MM.1S (cell line): ENCODE measurements around the gene SLC16A12.

Source experiments
- DNase-seq: peaks from one replicate; pipeline ENCODE4 v3.0.0-alpha.2; 2015
- H2AFZ ChIP-seq: fragments of 300-600 bp; sonication (generic); 2 replicates; pipeline ENCODE4 v1.6.0; 2016; ENCODE audit warnings: antibody characterized with exemption, low read length
- H3F3A ChIP-seq: fragments of 300-600 bp; sonication (generic); 2 replicates; pipeline ENCODE4 v1.6.1; 2016; ENCODE audit warnings: mild to moderate bottlenecking, antibody characterized with exemption, low read length, moderate library complexity, mixed read lengths; ENCODE audit not compliant: insufficient read depth
- H3K27ac ChIP-seq: fragments of 300-600 bp; sonication (generic); 2 replicates; pipeline ENCODE4 v1.5.1; 2016; ENCODE audit warnings: mild to moderate bottlenecking, low read length
- H3K27me3 ChIP-seq: fragments of 300-600 bp; sonication (generic); replicated peaks from 2 replicates; pipeline ENCODE4 v1.6.0; 2016; ENCODE audit warnings: low read length; ENCODE audit not compliant: insufficient read depth
- H3K36me3 ChIP-seq: fragments of 300-600 bp; sonication (generic); replicated peaks from 2 replicates; pipeline ENCODE4 v1.6.1; 2016; ENCODE audit warnings: mild to moderate bottlenecking, low read length, mixed read lengths; ENCODE audit not compliant: insufficient read depth
- H3K4me1 ChIP-seq: fragments of 300-600 bp; sonication (generic); 2 replicates; pipeline ENCODE4 v1.6.1; 2016; ENCODE audit warnings: low read length, mixed read lengths
- H3K4me2 ChIP-seq: fragments of 300-600 bp; sonication (generic); 2 replicates; pipeline ENCODE4 v1.6.0; 2016; ENCODE audit warnings: low read depth, low read length
- H3K4me3 ChIP-seq: fragments of 300-600 bp; sonication (generic); 2 replicates; pipeline ENCODE4 v1.5.1; 2016; ENCODE audit warnings: low read length, mixed read lengths
- H3K79me2 ChIP-seq: fragments of 300-600 bp; sonication (generic); 2 replicates; pipeline ENCODE4 v1.6.1; 2016; ENCODE audit warnings: mixed run types, low read length, mixed read lengths
- H3K9ac ChIP-seq: fragments of 300-600 bp; sonication (generic); 2 replicates; pipeline ENCODE4 v1.6.1; 2016; ENCODE audit warnings: low read length, mixed read lengths
- H3K9me2 ChIP-seq: fragments of 300-600 bp; sonication (generic); replicated peaks from 2 replicates; pipeline ENCODE4 v1.6.1; 2016; ENCODE audit warnings: mild to moderate bottlenecking, low read length, mixed read lengths; ENCODE audit not compliant: insufficient read depth
- H3K9me3 ChIP-seq: fragments of 300-600 bp; sonication (generic); replicated peaks from 2 replicates; pipeline ENCODE4 v1.6.1; 2016; ENCODE audit warnings: mild to moderate bottlenecking, low read length, mixed read lengths; ENCODE audit not compliant: insufficient read depth
- H4K20me1 ChIP-seq: fragments of 300-600 bp; sonication (generic); 2 replicates; pipeline ENCODE4 v1.6.1; 2016; ENCODE audit warnings: mild to moderate bottlenecking, low read length, moderate library complexity, mixed read lengths; ENCODE audit not compliant: insufficient read depth
- EZH2 ChIP-seq: fragments of 300-600 bp; sonication (generic); optimal IDR thresholded peaks from 2 replicates; pipeline ENCODE3; 2017; ENCODE audit warnings: low read depth, mild to moderate bottlenecking, antibody characterized with exemption, low read length, mixed read lengths
- EZH2phosphoT487 ChIP-seq: fragments of 300-600 bp; sonication (generic); IDR thresholded peaks from 2 replicates; pipeline ENCODE4 v1.6.1; 2018; ENCODE audit warnings: antibody characterized with exemption, low read length
- TF ChIP-seq, protein P1 (sequence below): fragments of 300-600 bp; sonication (generic); IDR thresholded peaks from 2 replicates; pipeline ENCODE4 v1.5.1; 2016; ENCODE audit warnings: antibody characterized with exemption, low read length, mixed read lengths

Gene SLC16A12

GRCh38 chr10:89399956-89400355 is 135.4 kb downstream of the SLC16A12 start:
- TF ChIP-seq EZH2 (no peak), EZH2phosphoT487 (no peak)
- TF ChIP-seq, protein P1, sequence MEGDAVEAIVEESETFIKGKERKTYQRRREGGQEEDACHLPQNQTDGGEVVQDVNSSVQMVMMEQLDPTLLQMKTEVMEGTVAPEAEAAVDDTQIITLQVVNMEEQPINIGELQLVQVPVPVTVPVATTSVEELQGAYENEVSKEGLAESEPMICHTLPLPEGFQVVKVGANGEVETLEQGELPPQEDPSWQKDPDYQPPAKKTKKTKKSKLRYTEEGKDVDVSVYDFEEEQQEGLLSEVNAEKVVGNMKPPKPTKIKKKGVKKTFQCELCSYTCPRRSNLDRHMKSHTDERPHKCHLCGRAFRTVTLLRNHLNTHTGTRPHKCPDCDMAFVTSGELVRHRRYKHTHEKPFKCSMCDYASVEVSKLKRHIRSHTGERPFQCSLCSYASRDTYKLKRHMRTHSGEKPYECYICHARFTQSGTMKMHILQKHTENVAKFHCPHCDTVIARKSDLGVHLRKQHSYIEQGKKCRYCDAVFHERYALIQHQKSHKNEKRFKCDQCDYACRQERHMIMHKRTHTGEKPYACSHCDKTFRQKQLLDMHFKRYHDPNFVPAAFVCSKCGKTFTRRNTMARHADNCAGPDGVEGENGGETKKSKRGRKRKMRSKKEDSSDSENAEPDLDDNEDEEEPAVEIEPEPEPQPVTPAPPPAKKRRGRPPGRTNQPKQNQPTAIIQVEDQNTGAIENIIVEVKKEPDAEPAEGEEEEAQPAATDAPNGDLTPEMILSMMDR: no peak
- H2AFZ ChIP-seq: no peak overlapping the region
- H3F3A ChIP-seq: no peaks in the 10 kb centered on the region
- H3K27ac ChIP-seq: no peak overlapping the region
- no peak for DNase-seq
- H3K79me2 ChIP-seq: no peaks in the 10 kb centered on the region
- H3K4me3 ChIP-seq: no peak overlapping the region
- no peaks in the 10 kb centered on the region for H3K9me2 ChIP-seq
- H3K4me1 ChIP-seq: no peaks in the 10 kb centered on the region
- no peak overlapping the region for H3K4me2 ChIP-seq
- no peaks in the 10 kb centered on the region for H4K20me1 ChIP-seq
- H3K27me3 ChIP-seq: no peaks in the 10 kb centered on the region
- H3K36me3 ChIP-seq: no peaks in the 10 kb centered on the region
- no peaks in the 10 kb centered on the region for H3K9me3 ChIP-seq
- H3K9ac ChIP-seq: no peak overlapping the region

GRCh38 chr10:89398003-89398749 is 137.2 kb downstream of the SLC16A12 start:
- no peak for DNase-seq

GRCh38 chr10:89395141-89395540 is 140.3 kb downstream of the SLC16A12 start:
- H3K4me2 ChIP-seq: no peak overlapping the region
- TF ChIP-seq EZH2phosphoT487 (no peak), EZH2 (no peak)
- TF ChIP-seq, protein P1: no peak

More at GRCh38 chr10:89398003-89398749, 137.2 kb downstream of the SLC16A12 start:
- Histone ChIP-seq H3K4me3 (no peak overlapping the region), H3K27ac (no peak overlapping the region), H3K4me1 (peaks cover 5% of the 10 kb centered on the region), H3K9me2 (no peaks in the 10 kb centered on the region), H3K9ac (no peak overlapping the region), H3K4me2 (no peak overlapping the region), H4K20me1 (no peaks in the 10 kb centered on the region), H3K9me3 (no peaks in the 10 kb centered on the region), H2AFZ (no peak overlapping the region), H3F3A (peaks cover 3% of the 10 kb centered on the region), H3K27me3 (no peaks in the 10 kb centered on the region), H3K36me3 (no peaks in the 10 kb centered on the region), H3K79me2 (no peaks in the 10 kb centered on the region)
- no peak for TF ChIP-seq EZH2phosphoT487
- TF ChIP-seq EZH2: no peak
- TF ChIP-seq, protein P1: no peak

More at GRCh38 chr10:89395141-89395540, 140.3 kb downstream of the SLC16A12 start:
- H3K9me3 ChIP-seq: no peaks in the 10 kb centered on the region
- no peak for DNase-seq
- H3K36me3 ChIP-seq: no peaks in the 10 kb centered on the region
- H3K27me3 ChIP-seq: no peaks in the 10 kb centered on the region
- peaks cover 23% of the 10 kb centered on the region for H3K4me1 ChIP-seq
- no peak overlapping the region for H3K27ac ChIP-seq
- no peak overlapping the region for H3K9ac ChIP-seq
- H4K20me1 ChIP-seq: no peaks in the 10 kb centered on the region
- no peaks in the 10 kb centered on the region for H3K79me2 ChIP-seq
- H3K9me2 ChIP-seq: no peaks in the 10 kb centered on the region
- no peak overlapping the region for H3K4me3 ChIP-seq
- no peak overlapping the region for H2AFZ ChIP-seq
- H3F3A ChIP-seq: peaks cover 28% of the 10 kb centered on the region
